ENCODE results near the gene STX16.

The STX16 gene

GRCh38 chr20:58613061-58613854, 37.8 kb upstream of the STX16 start:
- Histone ChIP-seq H3K27ac (replicated peaks) (no peak overlapping the region), H3K27me3 (ENCODE audit: insufficient read depth, poor library complexity, severe bottlenecking) (peaks cover 3% of the 10 kb centered on the region), H3K4me3 (replicated peaks; ENCODE audit: insufficient read depth, low read length) (no peak overlapping the region)
- DNase-seq (ENCODE audit: low read depth in 1 of 2, low spot score in 1 of 2), result no peak
- TF ChIP-seq SPI1 (IDR thresholded peaks at IDR 0.05; ENCODE audit: borderline replicate concordance, low read depth) (no peak), REST (IDR thresholded peaks at IDR 0.05; ENCODE audit: insufficient replicate concordance, low read depth) (no peak), GABPA (IDR thresholded peaks at IDR 0.05; ENCODE audit: low read depth) (no peak), CTCF (IDR thresholded peaks at IDR 0.05; ENCODE audit: insufficient read depth, low read length) (no peak), POLR2AphosphoS5 (IDR thresholded peaks at IDR 0.05; ENCODE audit: low read depth) (no peak)

- Histone ChIP-seq H3K4me3 (replicated peaks; ENCODE audit: insufficient read depth, low read length) (no peak overlapping the region), H3K27ac (replicated peaks) (no peak overlapping the region), H3K27me3 (ENCODE audit: insufficient read depth, poor library complexity, severe bottlenecking) (peaks cover 3% of the 10 kb centered on the region)
- DNase-seq (ENCODE audit: low read depth in 1 of 2, low spot score in 1 of 2), result no peak
- no peak for TF ChIP-seq REST (IDR thresholded peaks at IDR 0.05; ENCODE audit: insufficient replicate concordance, low read depth)
- TF ChIP-seq CTCF (IDR thresholded peaks at IDR 0.05; ENCODE audit: insufficient read depth, low read length), result no peak
- TF ChIP-seq GABPA (IDR thresholded peaks at IDR 0.05; ENCODE audit: low read depth), result no peak
- TF ChIP-seq SPI1 (IDR thresholded peaks at IDR 0.05; ENCODE audit: borderline replicate concordance, low read depth), result no peak
- TF ChIP-seq POLR2AphosphoS5 (IDR thresholded peaks at IDR 0.05; ENCODE audit: low read depth), result no peak
These were observed 36.7 kb upstream of the STX16 start for GRCh38 chr20:58614366-58614765.

- H3K4me3 ChIP-seq (replicated peaks; ENCODE audit: insufficient read depth, low read length), result no peak overlapping the region
- peaks cover 10% of the 10 kb centered on the region for H3K27me3 ChIP-seq (ENCODE audit: insufficient read depth, poor library complexity, severe bottlenecking)
- TF ChIP-seq POLR2AphosphoS5 (IDR thresholded peaks at IDR 0.05; ENCODE audit: low read depth) (no peak), GABPA (IDR thresholded peaks at IDR 0.05; ENCODE audit: low read depth) (no peak), CTCF (IDR thresholded peaks at IDR 0.05; ENCODE audit: insufficient read depth, low read length) (no peak), SPI1 (IDR thresholded peaks at IDR 0.05; ENCODE audit: borderline replicate concordance, low read depth) (no peak), REST (IDR thresholded peaks at IDR 0.05; ENCODE audit: insufficient replicate concordance, low read depth) (no peak)
- H3K27ac ChIP-seq (replicated peaks), result no peak overlapping the region
- no peak for DNase-seq (ENCODE audit: low read depth in 1 of 2, low spot score in 1 of 2)
These were observed 35.9 kb upstream of the STX16 start for GRCh38 chr20:58614984-58615760.

Data from HL-60 (cell line).